RWPE2 (cell line): ENCODE measurements around the gene DDX49.

ENCODE experiments used
- ATAC-seq: fragments of 200-7000 bp; cut with Tn5 transposase; 3 replicates; pipeline ENCODE4 v1.9.1; 2021; ENCODE audit warnings: low read depth
- DNase-seq: peaks from one replicate; pipeline ENCODE4 v3.0.0-alpha.2; 2020; ENCODE audit warnings: low spot score
- H3K27ac ChIP-seq: fragments of 450-650 bp; 2 replicates; pipeline ENCODE4 v1.5.1; 2017; ENCODE audit warnings: mild to moderate bottlenecking; ENCODE audit not compliant: poor library complexity, severe bottlenecking
- H3K27me3 ChIP-seq: fragments of 250-450 bp; sonication (Bioruptor Pico); 2 replicates; pipeline ENCODE4 v1.5.1; 2021; ENCODE audit warnings: mild to moderate bottlenecking, moderate library complexity; ENCODE audit not compliant: insufficient read depth, poor library complexity, severe bottlenecking
- H3K36me3 ChIP-seq: fragments of 250-450 bp; sonication (Bioruptor Pico); 2 replicates; pipeline ENCODE4 v1.5.1; 2020; ENCODE audit warnings: low read depth, mild to moderate bottlenecking, moderate library complexity
- H3K4me1 ChIP-seq: fragments of 250-450 bp; sonication (Bioruptor Pico); 2 replicates; pipeline ENCODE4 v1.5.1; 2021; ENCODE audit warnings: mild to moderate bottlenecking, moderate library complexity; ENCODE audit not compliant: insufficient read depth, poor library complexity, severe bottlenecking
- H3K4me3 ChIP-seq: fragments of 250-450 bp; sonication (Bioruptor Pico); 2 replicates; pipeline ENCODE4 v1.5.1; 2021; ENCODE audit warnings: mild to moderate bottlenecking, moderate library complexity; ENCODE audit not compliant: severe bottlenecking
- H3K9me3 ChIP-seq: fragments of 250-450 bp; sonication (Bioruptor Pico); 2 replicates; pipeline ENCODE4 v1.5.1; 2021; ENCODE audit warnings: mild to moderate bottlenecking, moderate library complexity; ENCODE audit not compliant: severe bottlenecking
- CTCF ChIP-seq: fragments of 450-650 bp; IDR thresholded peaks from one replicate; pipeline ENCODE4 v1.5.1; 2017; ENCODE audit warnings: mild to moderate bottlenecking, moderate library complexity; ENCODE audit not compliant: poor library complexity, severe bottlenecking

DDX49 gene

GRCh38 chr19:18906605-18907519 is 12.7 kb upstream of the DDX49 start:
- H3K4me3 ChIP-seq, result no peak overlapping the region
- TF ChIP-seq CTCF, result no peak
- ATAC-seq (no peak), DNase-seq (peak; percentile 60)
- no peaks in the 10 kb centered on the region for H3K9me3 ChIP-seq
- peaks cover 14% of the 10 kb centered on the region for H3K36me3 ChIP-seq
- H3K27me3 ChIP-seq, result no peaks in the 10 kb centered on the region
- H3K4me1 ChIP-seq, result no peaks in the 10 kb centered on the region
- H3K27ac ChIP-seq, result no peak overlapping the region

GRCh38 chr19:18908917-18909619 is 10.4 kb upstream of the DDX49 start:
- no peak for DNase-seq
- no peak overlapping the region for H3K27ac ChIP-seq
- TF ChIP-seq CTCF, result no peak
- no peak overlapping the region for H3K4me3 ChIP-seq
- ATAC-seq, result no peak
- no peaks in the 10 kb centered on the region for H3K4me1 ChIP-seq
- peaks cover 22% of the 10 kb centered on the region for H3K36me3 ChIP-seq
- no peaks in the 10 kb centered on the region for H3K9me3 ChIP-seq
- no peaks in the 10 kb centered on the region for H3K27me3 ChIP-seq

GRCh38 chr19:18910010-18910409 is 9.5 kb upstream of the DDX49 start:
- H3K27me3 ChIP-seq, result no peaks in the 10 kb centered on the region
- H3K9me3 ChIP-seq, result no peaks in the 10 kb centered on the region
- DNase-seq (no peak), ATAC-seq (no peak)
- no peaks in the 10 kb centered on the region for H3K4me1 ChIP-seq
- no peak overlapping the region for H3K4me3 ChIP-seq
- no peak for TF ChIP-seq CTCF
- no peak overlapping the region for H3K27ac ChIP-seq
- peaks cover 26% of the 10 kb centered on the region for H3K36me3 ChIP-seq

- H3K36me3 ChIP-seq, result peaks cover 35% of the 10 kb centered on the region
- no peaks in the 10 kb centered on the region for H3K4me1 ChIP-seq
- no peak for TF ChIP-seq CTCF
- ATAC-seq (no peak), DNase-seq (no peak)
- H3K4me3 ChIP-seq, result no peak overlapping the region
- no peaks in the 10 kb centered on the region for H3K27me3 ChIP-seq
- H3K9me3 ChIP-seq, result no peaks in the 10 kb centered on the region
- H3K27ac ChIP-seq, result no peak overlapping the region
These were observed 8.6 kb upstream of the DDX49 start for GRCh38 chr19:18910801-18911436.
